ENCODE results near the gene GEMIN7. TPM values are rescaled to one million over a fixed set of nuclear protein-coding genes. Genes with fewer than 3 reads are reported as not detected.

The GEMIN7 gene
- total RNA-seq, 1 donor from 2014 or later: 30.8 TPM

DNA sequence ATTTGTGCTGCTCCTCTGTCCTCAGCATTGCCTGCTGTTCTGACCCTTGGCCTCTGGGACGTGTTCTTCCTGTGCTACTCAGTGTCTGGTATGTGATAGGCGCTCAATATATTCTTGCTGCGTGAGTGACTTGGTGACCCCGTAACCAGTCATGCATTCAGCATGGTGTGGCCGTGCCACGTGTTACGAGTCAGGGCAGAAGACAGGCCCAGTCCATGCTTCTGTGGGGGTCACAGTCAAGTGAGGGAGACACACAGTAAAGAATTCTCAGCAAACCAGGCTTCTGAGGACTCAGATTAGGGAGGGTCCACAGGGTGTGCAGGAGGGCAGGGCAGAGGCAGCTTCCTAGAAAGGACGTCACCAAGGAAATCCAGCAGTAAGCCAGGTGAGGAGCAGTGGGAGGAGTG, 21.8 kb downstream of the GEMIN7 start:
- Mint-ChIP-seq H3K27ac (ENCODE audit: unreplicated experiment) (peak overlapping the region; percentile 7), H3K4me3 (ENCODE audit: unreplicated experiment) (peak overlapping the region; percentile 6), H3K36me3 (ENCODE audit: low read depth, unreplicated experiment) (peaks cover 13% of the 10 kb centered on the region), H3K27me3 (ENCODE audit: unreplicated experiment) (peaks cover 12% of the 10 kb centered on the region), H3K9me3 (ENCODE audit: unreplicated experiment) (no peaks in the 10 kb centered on the region), H3K4me1 (ENCODE audit: unreplicated experiment) (peaks cover 28% of the 10 kb centered on the region)
- DNase-seq (ENCODE audit: low spot score): no peak
- TF ChIP-seq, protein P1, sequence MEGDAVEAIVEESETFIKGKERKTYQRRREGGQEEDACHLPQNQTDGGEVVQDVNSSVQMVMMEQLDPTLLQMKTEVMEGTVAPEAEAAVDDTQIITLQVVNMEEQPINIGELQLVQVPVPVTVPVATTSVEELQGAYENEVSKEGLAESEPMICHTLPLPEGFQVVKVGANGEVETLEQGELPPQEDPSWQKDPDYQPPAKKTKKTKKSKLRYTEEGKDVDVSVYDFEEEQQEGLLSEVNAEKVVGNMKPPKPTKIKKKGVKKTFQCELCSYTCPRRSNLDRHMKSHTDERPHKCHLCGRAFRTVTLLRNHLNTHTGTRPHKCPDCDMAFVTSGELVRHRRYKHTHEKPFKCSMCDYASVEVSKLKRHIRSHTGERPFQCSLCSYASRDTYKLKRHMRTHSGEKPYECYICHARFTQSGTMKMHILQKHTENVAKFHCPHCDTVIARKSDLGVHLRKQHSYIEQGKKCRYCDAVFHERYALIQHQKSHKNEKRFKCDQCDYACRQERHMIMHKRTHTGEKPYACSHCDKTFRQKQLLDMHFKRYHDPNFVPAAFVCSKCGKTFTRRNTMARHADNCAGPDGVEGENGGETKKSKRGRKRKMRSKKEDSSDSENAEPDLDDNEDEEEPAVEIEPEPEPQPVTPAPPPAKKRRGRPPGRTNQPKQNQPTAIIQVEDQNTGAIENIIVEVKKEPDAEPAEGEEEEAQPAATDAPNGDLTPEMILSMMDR (IDR thresholded peaks at IDR 0.05; ENCODE audit: unreplicated experiment): no peak

DNA sequence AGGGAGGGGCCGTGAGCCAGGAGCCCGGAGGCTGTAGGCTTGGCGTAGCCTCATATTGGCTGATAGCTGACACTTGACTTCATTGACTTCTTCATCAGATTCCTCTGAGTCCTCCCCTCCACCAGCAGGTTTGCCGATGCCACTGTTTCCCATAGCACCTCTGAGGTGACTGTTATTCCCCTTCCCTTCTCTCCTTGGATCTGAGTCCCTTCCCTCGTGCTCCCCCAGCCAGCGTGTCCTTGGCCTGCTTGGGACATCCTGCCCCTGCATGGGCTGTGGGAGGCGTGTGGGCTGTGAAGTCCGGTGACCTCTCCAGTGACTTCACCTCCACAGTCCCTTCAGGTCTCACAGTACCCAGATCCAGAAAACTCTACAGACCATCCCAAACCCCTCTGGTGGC, 22.7 kb downstream of the GEMIN7 start:
- H3K27me3 Mint-ChIP-seq (ENCODE audit: unreplicated experiment): peaks cover 9% of the 10 kb centered on the region

DNA sequence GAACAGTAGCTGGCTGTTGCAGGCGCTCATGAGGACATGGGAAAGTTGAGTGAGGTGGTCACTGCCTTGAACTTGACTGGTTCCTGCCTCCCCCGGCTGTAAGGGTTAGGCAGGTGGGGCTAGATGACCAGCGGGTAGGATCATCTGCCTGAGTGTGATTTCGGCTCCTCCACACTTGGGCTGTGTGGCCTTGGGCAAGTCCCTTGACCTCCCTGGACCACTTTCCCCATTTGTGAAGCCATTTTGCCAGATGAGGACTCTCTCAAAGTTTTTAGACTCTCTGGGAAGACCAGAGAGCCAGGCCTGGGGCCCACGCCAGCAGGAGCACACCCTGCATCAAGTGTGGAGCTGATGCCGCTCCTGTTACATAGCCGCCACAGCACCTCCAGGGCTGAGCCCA, 23.4 kb downstream of the GEMIN7 start:
- no peaks in the 10 kb centered on the region for H3K36me3 Mint-ChIP-seq (ENCODE audit: low read depth, unreplicated experiment)
- H3K4me3 Mint-ChIP-seq (ENCODE audit: unreplicated experiment): no peak overlapping the region
- TF ChIP-seq, protein P1 (IDR thresholded peaks at IDR 0.05; ENCODE audit: unreplicated experiment): no peak
- DNase-seq (ENCODE audit: low spot score): no peak
- H3K27ac Mint-ChIP-seq (ENCODE audit: unreplicated experiment): no peak overlapping the region
- H3K9me3 Mint-ChIP-seq (ENCODE audit: unreplicated experiment): no peaks in the 10 kb centered on the region
- H3K27me3 Mint-ChIP-seq (ENCODE audit: unreplicated experiment): peaks cover 8% of the 10 kb centered on the region
- peaks cover 16% of the 10 kb centered on the region for H3K4me1 Mint-ChIP-seq (ENCODE audit: unreplicated experiment)

More for the DNA sequence above, 22.7 kb downstream of the GEMIN7 start:
- TF ChIP-seq, protein P1 (IDR thresholded peaks at IDR 0.05; ENCODE audit: unreplicated experiment): no peak
- Mint-ChIP-seq H3K4me1 (ENCODE audit: unreplicated experiment) (peaks cover 19% of the 10 kb centered on the region), H3K4me3 (ENCODE audit: unreplicated experiment) (no peak overlapping the region), H3K27ac (ENCODE audit: unreplicated experiment) (no peak overlapping the region), H3K9me3 (ENCODE audit: unreplicated experiment) (no peaks in the 10 kb centered on the region), H3K36me3 (ENCODE audit: low read depth, unreplicated experiment) (peaks cover 4% of the 10 kb centered on the region)
- no peak for DNase-seq (ENCODE audit: low spot score)

DNA sequence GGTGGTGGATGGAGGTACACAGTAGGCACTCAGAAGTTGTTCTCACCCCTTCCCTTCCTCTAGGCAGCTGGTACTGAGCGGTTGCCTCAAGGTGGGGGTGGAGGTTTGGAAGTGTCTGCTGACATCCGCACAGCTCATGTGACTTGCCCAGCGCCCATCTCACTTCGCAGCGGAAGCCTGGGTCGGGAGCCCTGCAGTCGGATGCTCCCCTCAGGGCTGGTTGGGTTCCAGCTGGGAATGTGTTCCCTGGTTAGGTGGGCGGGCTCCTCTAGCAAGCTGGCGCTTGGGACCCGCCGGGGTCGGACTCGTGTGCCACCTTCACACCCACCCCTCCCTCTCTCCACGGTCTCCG, 24.1 kb downstream of the GEMIN7 start:
- H3K27ac Mint-ChIP-seq (ENCODE audit: unreplicated experiment): no peak overlapping the region
- no peaks in the 10 kb centered on the region for H3K36me3 Mint-ChIP-seq (ENCODE audit: low read depth, unreplicated experiment)
- no peak for DNase-seq (ENCODE audit: low spot score)
- H3K4me1 Mint-ChIP-seq (ENCODE audit: unreplicated experiment): peaks cover 16% of the 10 kb centered on the region
- no peak overlapping the region for H3K4me3 Mint-ChIP-seq (ENCODE audit: unreplicated experiment)
- TF ChIP-seq, protein P1 (IDR thresholded peaks at IDR 0.05; ENCODE audit: unreplicated experiment): no peak
- peaks cover 8% of the 10 kb centered on the region for H3K27me3 Mint-ChIP-seq (ENCODE audit: unreplicated experiment)
- no peaks in the 10 kb centered on the region for H3K9me3 Mint-ChIP-seq (ENCODE audit: unreplicated experiment)

DNA sequence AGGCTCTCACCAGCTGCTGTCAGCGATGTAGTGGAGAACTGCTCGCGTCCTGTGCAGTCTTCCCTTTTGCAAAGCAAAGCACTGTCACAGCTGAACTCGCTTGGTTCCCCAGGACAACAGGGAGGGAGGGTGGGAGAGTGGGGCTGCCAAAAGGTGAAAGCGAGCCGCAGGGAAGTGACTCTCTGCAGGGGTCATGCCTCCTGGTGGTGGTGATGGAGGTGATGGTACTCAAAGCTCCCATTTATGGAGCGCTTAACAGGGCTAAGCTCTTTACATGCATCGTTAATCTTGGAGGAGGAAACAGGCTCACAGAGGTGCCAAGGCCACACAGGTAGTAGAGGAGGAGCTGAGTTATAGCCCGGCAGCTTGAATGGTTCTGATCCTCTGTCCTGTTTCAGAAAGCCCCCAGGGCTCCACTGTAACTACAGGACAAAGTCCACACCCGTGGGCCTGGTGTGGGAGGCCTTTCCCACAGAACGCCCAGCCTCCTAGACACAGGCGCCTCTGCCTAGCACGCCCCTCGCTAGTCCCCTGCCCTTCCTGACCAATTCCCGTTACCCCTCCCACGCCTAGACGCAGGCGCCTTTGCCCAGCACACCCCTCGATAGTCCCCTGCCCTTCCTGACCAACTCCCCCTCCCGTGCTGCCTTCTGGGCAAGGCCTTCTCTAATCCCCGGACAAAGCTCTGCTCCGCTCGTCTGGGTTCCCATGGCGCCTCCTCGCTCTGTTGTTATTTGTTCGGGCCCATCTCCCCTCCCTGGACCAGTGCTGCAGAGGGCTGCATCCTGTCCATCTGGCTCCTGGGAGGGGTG, 24.7 kb downstream of the GEMIN7 start:
- TF ChIP-seq, protein P1 (IDR thresholded peaks at IDR 0.05; ENCODE audit: unreplicated experiment): no peak
- H3K9me3 Mint-ChIP-seq (ENCODE audit: unreplicated experiment): no peaks in the 10 kb centered on the region
- peaks cover 16% of the 10 kb centered on the region for H3K4me1 Mint-ChIP-seq (ENCODE audit: unreplicated experiment)
- H3K36me3 Mint-ChIP-seq (ENCODE audit: low read depth, unreplicated experiment): no peaks in the 10 kb centered on the region
- peaks cover 8% of the 10 kb centered on the region for H3K27me3 Mint-ChIP-seq (ENCODE audit: unreplicated experiment)
- H3K4me3 Mint-ChIP-seq (ENCODE audit: unreplicated experiment): no peak overlapping the region
- no peak for DNase-seq (ENCODE audit: low spot score)
- H3K27ac Mint-ChIP-seq (ENCODE audit: unreplicated experiment): peak overlapping the region; percentile 30
